Activated effector memory CD4-positive, alpha-beta T cell treated with Interleukin-2 at 50 U/mL for 16 hours (primary cell): ENCODE data around the gene ARVCF.

Experiments used
- DNase-seq: peaks from one replicate; pipeline ENCODE4 v3.0.0-alpha.2; 2020

ARVCF gene

DNA sequence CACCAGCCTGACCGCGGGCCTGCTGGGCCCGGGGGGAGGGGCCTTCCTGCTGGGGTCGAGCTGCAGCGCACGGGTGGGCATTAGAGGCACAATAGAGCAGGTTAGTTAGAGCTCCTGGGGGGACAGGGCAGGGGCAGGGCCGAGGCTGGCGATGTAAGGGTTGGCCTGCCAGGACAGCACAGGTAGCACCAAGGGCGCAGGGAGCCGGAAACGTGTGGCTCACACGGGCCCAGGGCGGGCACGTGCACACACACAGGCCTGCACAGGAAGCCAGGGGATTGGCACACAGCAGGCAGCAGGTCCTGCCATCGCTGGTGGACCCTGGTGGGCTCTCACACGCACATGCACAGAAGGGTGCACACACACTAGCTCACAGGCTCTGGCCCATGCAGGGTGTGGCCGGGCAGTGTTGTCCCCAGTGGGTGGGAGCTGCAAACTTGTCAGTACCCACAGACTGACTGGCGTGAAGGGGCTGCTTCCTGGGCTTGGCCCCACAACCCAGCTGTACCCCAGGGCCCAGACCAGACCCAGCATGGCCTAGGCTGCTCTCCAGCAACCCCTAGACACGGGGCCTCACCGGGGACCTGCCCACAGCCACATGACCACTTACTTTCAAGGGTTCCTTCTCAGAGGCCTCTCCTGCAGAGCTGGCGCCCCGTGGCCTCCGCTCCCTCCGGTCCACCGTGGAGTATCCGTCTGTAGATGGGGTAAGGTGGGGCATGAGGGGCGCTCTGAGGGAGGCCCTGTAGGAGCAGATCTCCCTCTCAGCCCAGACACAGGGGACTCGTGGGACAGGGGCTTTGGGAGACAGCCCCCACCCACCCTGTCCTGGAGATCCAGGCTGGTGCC lies 45.1 kb downstream of the ARVCF start:
- no peak for DNase-seq

DNA sequence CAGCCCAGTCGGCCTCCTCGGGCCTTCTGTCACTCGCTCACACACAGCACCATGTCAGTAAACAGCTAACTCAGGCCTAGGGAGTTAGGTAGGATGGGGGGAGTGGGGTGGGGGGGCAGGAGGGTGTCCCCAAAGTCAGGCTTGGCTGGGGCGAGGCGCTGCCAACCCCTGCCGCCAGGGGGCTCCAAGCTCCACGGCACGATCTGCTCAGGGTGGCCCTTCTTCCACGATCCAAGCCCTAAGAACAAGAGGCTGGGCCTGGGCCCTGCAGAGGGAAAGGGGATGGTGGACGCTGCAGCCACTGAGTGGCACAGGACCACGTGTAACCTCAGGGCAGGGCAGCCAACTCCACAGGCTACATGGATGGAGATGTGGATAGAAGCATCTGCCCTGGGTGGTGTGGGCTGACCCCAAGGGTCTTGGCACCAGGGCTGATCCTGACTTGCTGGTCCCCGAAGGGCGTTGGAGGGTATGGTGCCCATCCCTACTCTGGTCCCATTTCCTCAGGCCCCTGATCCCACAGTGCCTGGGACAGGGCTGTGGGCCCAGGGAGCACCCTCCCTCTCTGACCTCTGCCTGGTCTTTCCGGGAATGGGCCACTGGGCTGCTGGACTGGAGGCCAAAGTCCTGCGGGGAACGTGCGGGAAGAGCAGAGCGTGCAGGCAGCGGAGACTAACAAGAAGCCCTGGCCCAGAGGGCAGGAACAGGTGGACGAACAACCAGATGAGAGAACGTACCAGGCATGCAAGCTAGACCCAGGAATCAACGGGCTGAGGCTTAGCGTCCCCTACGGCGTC lies 45.9 kb downstream of the ARVCF start:
- DNase-seq = peak; percentile 67

- DNase-seq = no peak
These were observed 46.6 kb downstream of the ARVCF start for GRCh38 chr22:19970031-19970478.

DNA sequence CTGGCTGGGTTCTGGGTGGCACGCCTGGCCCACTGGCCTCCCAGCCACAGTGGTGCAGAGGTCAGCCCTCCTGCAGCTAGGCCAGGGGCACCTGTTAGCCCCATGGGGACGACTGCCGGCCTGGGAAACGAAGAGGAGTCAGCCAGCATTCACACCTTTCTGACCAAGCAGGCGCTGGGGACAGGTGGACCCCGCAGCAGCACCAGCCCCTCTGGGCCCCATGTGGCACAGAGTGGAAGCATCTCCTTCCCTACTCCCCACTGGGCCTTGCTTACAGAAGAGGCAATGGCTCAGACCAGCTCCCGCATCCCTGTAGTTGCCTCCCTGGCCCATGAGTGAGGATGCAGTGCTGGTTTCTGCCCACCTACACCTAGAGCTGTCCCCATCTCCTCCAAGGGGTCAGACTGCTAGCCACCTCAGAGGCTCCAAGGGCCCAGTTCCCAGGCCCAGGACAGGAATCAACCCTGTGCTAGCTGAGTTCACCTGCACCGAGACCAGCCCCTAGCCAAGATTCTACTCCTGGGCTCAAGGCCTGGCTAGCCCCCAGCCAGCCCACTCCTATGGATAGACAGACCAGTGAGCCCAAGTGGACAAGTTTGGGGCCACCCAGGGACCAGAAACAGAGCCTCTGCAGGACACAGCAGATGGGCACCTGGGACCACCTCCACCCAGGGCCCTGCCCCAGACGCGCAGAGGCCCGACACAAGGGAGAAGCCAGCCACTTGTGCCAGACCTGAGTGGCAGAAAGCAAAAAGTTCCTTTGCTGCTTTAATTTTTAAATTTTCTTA lies 47.3 kb downstream of the ARVCF start:
- no peak for DNase-seq

GRCh38 chr22:19968450-19968891 lies 48.2 kb downstream of the ARVCF start:
- DNase-seq = no peak

- no peak for DNase-seq
These were observed 48.7 kb downstream of the ARVCF start for GRCh38 chr22:19967850-19968449.

GRCh38 chr22:19966908-19967750 lies 49.5 kb downstream of the ARVCF start:
- no peak for DNase-seq

DNA sequence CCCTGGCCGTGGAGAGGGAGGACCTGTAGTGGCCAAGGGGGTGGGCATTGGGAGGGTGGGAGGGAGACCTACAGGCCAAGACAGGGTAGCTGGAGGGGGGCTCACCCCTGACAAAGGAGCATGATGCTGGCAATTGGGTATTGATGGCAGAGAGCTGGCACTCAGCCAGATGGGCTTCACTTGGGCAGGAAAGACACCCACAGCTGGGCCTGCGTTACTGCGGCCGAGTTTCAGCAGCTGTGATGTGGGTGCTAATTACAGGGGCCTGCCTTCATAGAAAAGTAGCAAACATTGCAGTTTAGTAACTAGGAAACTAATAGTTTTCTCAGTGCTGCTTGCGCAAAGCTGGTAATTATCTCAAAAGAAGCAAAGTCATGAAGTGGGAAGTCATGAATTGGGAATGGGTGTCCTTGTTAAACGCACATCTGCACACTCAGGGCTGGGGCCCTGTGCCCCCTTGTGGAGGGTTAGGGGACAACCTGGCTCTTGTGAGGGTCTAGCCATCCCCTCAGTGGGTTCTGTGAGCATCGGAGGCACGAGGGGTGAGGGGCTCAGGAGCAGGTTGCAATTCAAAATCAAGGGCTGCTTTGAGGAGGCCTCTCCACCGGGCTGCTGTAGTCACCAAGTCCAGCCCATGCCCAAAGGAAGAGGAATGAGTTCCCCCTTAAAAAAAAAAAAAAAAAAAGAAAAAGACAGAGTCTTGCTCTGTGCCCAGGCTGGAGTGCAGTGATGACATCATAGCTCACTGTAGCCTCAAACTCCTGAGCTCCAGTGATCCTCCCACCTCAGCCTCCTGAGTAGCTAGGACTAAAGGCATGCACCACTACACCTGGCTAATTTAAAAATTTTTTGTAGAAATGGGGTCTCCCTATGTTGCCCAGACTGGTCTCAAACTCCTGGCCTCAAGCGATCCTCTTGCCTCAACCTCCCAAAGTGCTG lies 50.6 kb downstream of the ARVCF start:
- DNase-seq = no peak

- DNase-seq = no peak
These were observed 51.8 kb downstream of the ARVCF start for GRCh38 chr22:19964701-19965386.

DNA sequence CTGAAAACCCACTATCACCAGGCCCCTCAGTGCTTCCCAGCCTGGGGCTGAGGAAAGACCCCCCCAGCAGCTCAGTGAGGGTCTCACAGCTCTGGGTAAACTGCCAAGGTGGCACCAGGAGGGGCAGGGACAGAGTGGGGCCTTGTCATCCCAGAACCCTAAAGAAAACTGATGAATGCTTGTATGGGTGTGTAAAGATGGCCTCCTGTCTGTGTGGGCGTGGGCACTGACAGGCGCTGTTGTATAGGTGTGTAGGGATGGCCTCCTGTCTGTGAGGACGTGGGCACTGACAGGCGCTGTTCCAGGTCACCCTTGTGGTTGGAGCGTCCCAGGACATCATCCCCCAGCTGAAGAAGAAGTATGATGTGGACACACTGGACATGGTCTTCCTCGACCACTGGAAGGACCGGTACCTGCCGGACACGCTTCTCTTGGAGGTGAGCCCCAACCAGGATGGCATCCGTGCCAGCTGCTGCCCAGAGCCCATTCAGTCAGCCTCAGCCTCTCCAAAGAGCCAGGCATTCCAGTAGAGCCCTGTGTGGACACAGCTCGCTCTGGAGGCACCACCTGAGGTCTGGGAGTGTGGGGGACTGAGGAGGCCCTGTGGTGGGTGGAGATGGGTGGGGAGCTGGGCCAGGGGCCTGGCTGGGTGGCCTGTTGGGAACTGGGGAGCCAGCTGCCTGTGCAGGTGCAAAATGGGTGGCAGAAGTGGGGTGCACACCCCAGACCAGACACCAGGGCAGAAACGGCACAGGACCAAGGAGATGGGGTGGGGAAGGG lies 52.6 kb downstream of the ARVCF start:
- no peak for DNase-seq

DNA sequence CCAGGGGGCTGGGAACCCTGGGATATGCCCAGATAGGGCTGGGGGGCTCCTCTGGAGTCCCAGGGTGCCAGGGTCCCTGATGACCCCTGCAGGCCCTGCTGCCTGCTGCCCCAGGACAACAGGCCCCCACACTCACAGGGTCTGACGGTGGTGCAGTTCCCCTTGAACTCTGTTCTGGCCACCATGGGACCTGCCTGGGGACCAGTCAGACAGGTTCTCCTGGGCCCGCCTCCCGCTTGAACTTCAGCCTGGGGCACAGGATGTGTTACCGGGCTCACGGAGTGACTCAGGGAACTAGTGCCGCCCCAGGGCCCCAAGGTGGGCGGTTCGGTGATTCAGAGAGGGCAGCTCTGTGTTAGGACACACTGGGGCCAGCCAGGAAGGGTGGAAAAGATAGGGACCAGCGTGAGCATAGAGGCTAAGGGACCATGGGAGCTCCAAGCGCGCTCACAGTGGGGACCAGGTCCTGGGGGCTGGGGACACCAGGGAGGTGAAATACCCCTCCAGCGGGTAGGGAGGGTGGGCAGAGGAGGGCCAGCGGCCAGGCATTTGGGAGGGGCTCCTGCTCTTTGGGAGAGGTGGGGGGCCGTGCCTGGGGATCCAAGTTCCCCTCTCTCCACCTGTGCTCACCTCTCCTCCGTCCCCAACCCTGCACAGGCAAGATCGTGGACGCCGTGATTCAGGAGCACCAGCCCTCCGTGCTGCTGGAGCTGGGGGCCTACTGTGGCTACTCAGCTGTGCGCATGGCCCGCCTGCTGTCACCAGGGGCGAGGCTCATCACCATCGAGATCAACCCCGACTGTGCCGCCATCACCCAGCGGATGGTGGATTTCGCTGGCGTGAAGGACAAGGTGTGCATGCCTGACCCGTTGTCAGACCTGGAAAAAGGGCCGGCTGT lies 53.5 kb downstream of the ARVCF start:
- DNase-seq = no peak

GRCh38 chr22:19962246-19962908 lies 54.2 kb downstream of the ARVCF start:
- peak; percentile 31 for DNase-seq

GRCh38 chr22:19961868-19962245 lies 54.8 kb downstream of the ARVCF start:
- no peak for DNase-seq

DNA sequence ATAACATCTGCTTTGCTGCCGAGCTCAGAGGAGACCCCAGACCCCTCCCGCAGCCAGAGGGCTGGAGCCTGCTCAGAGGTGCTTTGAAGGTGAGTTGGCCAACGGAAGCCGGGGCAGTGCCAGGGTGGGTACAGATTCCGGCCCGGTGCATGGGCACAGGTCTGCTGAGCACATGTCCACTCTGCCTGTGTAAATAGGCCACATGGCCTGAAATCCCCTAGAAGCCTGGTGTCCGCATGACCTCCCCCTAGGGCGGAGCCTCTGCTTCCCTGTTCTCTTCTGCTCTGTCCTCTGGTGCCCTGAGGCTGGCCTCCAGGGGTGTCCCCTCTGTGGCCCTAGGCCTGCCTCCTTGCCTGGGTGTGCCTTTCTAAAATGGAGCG lies 55.4 kb downstream of the ARVCF start:
- no peak for DNase-seq

DNA sequence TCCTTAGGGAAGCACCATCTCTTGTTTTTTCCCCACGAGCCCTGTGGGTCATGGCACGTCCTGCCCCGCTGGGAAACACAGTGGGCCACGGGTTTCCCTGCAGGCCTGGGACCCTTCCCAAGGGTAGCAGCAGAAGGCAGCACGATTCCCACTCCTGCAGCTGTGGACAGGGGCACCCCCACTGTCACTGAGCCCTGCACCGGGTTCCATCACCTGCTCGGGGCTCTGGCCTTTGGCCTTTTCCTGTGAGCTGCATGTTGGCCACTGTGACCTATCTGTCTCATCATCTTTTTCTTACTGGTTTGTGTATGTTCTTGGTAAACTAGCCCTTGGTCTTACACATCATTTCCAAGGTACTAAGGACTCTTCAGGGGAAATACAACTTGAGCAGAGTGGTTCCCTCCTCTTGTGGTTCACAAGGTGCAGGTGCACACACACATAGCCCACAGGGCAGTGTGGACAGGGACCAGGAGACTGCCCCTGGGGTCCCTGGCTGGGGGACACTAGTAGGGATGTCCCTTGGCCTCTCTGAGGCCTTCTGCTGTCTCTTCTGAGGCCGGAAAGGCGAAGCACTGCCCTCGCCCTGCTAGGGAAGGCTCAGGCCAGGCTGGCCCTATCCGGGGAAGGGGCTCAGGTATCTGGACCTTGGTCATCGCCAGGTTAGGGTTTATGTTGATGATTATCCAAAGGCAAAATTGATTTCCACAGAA lies 56.0 kb downstream of the ARVCF start:
- DNase-seq = no peak

- DNase-seq = no peak
These were observed 56.8 kb downstream of the ARVCF start for GRCh38 chr22:19959587-19960490.
